ENCODE measurements around the gene INTU.

INTU gene

DNA sequence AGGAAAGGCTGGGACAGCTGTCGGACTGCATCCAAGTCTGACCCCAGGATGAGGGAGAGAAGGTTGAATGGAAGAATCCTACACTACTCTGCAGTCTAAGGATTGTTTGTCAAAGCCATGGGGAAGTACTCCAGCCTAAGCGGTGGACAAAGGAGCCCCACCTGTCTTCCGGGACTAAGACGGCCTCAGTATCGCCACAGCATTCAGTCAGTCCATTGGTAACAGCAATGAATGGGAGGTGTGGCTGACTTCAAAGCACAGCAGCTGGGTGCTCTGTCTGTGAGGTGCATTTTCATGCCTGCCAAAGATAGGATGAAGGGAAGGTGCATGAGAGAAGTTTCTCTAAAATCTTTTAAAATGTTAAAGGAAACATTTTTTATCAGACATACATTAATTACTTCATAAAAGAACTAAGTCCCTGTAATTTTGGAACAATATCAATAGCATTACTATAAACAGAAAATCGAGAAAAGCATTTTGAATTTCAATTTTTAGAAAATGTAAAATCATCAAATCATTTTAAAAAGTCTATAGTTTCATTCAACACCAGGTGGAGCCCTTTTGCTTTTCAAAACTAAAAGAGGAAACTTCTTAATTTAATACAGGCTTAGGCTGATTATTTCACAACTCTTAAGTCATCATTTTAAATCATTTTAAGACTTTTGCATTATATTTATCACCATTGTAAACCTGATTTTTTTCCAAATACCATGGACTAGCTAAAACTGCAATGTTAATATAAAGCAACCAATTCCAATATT lies 27.6 kb upstream of the INTU start:
- Mint-ChIP-seq H3K36me3 (ENCODE audit: low read depth) (no peaks in the 10 kb centered on the region), H3K27me3 (ENCODE audit: low read depth) (no peaks in the 10 kb centered on the region), H3K9me3 (no peaks in the 10 kb centered on the region), H3K4me3 (peak overlapping the region in 2 of 3 experiments; percentile 28 to 56), H3K27ac (no peak overlapping the region), H3K4me1 (peaks cover 6% of the 10 kb centered on the region)
- TF ChIP-seq, protein P1, sequence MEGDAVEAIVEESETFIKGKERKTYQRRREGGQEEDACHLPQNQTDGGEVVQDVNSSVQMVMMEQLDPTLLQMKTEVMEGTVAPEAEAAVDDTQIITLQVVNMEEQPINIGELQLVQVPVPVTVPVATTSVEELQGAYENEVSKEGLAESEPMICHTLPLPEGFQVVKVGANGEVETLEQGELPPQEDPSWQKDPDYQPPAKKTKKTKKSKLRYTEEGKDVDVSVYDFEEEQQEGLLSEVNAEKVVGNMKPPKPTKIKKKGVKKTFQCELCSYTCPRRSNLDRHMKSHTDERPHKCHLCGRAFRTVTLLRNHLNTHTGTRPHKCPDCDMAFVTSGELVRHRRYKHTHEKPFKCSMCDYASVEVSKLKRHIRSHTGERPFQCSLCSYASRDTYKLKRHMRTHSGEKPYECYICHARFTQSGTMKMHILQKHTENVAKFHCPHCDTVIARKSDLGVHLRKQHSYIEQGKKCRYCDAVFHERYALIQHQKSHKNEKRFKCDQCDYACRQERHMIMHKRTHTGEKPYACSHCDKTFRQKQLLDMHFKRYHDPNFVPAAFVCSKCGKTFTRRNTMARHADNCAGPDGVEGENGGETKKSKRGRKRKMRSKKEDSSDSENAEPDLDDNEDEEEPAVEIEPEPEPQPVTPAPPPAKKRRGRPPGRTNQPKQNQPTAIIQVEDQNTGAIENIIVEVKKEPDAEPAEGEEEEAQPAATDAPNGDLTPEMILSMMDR (IDR thresholded peaks at IDR 0.05; ENCODE audit: unreplicated experiment in 3 of 3) = peak; percentile 54 to 76 (median 58)

DNA sequence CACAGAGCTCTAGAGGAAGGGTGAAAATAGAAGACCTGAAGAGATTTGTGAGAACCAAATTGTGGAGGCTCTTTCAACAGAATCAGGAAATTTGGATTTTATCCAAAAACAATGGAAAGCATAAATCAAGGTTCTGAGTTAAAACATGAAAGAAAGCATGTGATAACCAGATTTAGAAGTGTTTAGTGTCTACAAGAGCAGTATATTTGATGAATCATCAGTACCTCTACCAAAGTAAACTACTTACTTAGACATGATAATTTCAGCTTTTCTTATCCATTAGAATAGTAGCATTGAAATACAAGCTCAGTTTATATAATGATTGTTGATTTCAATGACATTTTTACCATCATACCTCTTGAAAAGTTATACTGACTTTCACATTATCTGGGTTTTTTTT lies 25.9 kb upstream of the INTU start:
- peaks cover 6% of the 10 kb centered on the region for H3K4me1 Mint-ChIP-seq

DNA sequence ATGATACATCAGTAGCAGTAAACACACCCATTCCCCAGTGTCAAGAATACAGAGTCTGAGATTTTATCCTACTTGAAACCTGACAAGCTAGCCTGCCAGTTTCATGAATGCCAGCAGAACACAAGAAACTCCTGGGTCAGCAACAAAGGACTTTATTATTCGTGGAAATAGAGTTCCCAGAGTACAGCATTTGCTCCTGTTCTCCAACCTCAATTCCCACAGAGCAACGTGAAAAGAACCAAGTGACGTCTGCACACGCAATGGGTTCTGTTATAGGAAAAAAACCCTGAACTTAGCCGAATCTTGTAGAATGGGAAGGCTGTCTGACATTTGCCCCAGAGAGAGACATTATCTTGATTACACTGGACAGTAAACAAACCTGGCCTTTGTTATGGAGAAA lies 23.3 kb upstream of the INTU start:
- Mint-ChIP-seq H3K4me3 (no peak overlapping the region), H3K27ac (no peak overlapping the region), H3K4me1 (peaks cover 6% of the 10 kb centered on the region), H3K27me3 (ENCODE audit: low read depth) (peaks cover 4% of the 10 kb centered on the region), H3K9me3 (no peaks in the 10 kb centered on the region), H3K36me3 (ENCODE audit: low read depth) (no peaks in the 10 kb centered on the region)
- TF ChIP-seq, protein P1 (IDR thresholded peaks at IDR 0.05; ENCODE audit: unreplicated experiment in 3 of 3) = no peak

More for the DNA sequence above, 25.9 kb upstream of the INTU start:
- Mint-ChIP-seq H3K27ac (no peak overlapping the region), H3K9me3 (no peaks in the 10 kb centered on the region), H3K36me3 (ENCODE audit: low read depth) (no peaks in the 10 kb centered on the region), H3K27me3 (ENCODE audit: low read depth) (no peaks in the 10 kb centered on the region), H3K4me3 (no peak overlapping the region)
- TF ChIP-seq, protein P1 (IDR thresholded peaks at IDR 0.05; ENCODE audit: unreplicated experiment in 3 of 3) = no peak

DNA sequence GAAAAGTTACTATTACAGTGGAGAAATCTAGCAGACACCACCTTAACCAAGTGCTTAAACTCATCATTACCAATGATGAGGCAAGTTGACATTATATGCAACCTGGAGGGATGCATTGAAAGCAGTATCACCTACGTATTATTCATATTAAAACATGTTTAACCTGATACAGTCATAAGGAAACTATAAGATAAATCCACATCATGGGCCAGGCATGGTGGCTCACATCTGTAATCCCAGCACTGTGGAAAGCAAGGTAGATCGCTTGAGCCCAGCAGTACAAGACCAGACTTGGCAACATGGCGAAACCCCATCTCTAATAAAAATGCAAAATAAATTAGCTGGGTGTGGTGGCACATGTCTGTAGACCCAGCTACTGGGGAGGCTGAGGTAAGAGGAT lies 22.3 kb upstream of the INTU start:
- Mint-ChIP-seq H3K27ac (no peak overlapping the region), H3K4me3 (no peak overlapping the region), H3K36me3 (ENCODE audit: low read depth) (no peaks in the 10 kb centered on the region), H3K4me1 (no peaks in the 10 kb centered on the region), H3K27me3 (ENCODE audit: low read depth) (peaks cover 4% of the 10 kb centered on the region), H3K9me3 (no peaks in the 10 kb centered on the region)
- TF ChIP-seq, protein P1 (IDR thresholded peaks at IDR 0.05; ENCODE audit: unreplicated experiment in 3 of 3) = no peak

DNA sequence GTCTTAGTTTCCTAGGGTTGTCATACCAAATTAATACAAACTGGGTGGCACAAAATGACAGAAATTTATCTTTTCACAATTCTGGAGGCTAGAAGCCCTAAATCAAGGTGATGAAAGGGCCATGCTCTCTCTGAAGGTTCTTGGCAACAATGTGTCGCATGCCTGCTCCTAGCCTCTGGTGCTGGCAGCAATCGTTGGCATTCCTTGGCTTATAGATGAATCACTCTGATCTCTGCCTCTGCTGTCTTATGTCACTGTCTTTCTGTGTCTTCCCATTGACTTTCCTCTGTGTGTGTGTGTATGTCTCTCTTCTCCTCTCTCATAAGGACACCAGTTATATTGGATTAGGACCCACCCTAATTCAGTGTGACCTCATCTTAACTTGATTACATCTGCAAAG lies 15.9 kb upstream of the INTU start:
- H3K4me1 Mint-ChIP-seq = no peaks in the 10 kb centered on the region
- H3K27me3 Mint-ChIP-seq (ENCODE audit: low read depth) = peaks cover 33% of the 10 kb centered on the region
- no peak overlapping the region for H3K4me3 Mint-ChIP-seq
- peaks cover 3% of the 10 kb centered on the region for H3K9me3 Mint-ChIP-seq
- no peak overlapping the region for H3K27ac Mint-ChIP-seq
- no peaks in the 10 kb centered on the region for H3K36me3 Mint-ChIP-seq (ENCODE audit: low read depth)
- TF ChIP-seq, protein P1 (IDR thresholded peaks at IDR 0.05; ENCODE audit: unreplicated experiment in 3 of 3) = no peak

DNA sequence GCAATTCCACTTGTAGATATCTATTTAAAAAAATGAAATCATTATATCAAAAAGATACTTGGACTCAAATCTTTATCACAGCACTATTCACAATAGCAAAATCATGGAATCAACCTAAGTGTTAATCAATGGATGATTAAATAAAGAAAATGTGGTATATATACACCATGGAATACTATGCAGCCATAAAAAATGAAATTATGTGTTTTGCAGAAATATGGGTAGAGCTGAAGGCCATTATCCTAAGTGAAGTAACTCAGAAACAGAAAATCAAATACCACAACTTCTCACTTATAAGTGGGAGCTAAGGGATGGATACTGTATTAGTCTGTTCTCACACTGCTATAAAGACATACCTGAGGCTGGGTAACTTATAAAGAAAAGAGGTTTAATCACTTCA lies 14.3 kb upstream of the INTU start:
- Mint-ChIP-seq H3K27me3 (ENCODE audit: low read depth) (peaks cover 41% of the 10 kb centered on the region), H3K27ac (no peak overlapping the region), H3K36me3 (ENCODE audit: low read depth) (no peaks in the 10 kb centered on the region), H3K4me3 (no peak overlapping the region), H3K4me1 (no peaks in the 10 kb centered on the region), H3K9me3 (peaks cover 3% of the 10 kb centered on the region)
- TF ChIP-seq, protein P1 (IDR thresholded peaks at IDR 0.05; ENCODE audit: unreplicated experiment in 3 of 3) = no peak

All from nephron (organoid).